GM12878 (cell line): ENCODE results near the gene ARL14EP. TPM values are rescaled to one million over a fixed set of nuclear protein-coding genes. Genes with fewer than 3 reads are reported as not detected.

Experiments
- ATAC-seq: fragments of 200-7000 bp; cut with Tn5 transposase; 3 replicates; pipeline ENCODE4 v1.9.1; 2020; ENCODE audit warnings: mild to moderate bottlenecking, moderate library complexity
- BruUV-seq: library from RNA; stranded (reverse); fragments of 400-500 nt; replicated peaks from 2 replicates; lab custom pipeline; 2021; lab: Mats Ljungman, UMichigan
- CTCF ChIA-PET: fragments of 300-600 bp; sonication (Branson Sonifier 250); formaldehyde crosslinking; extraction: SDS; loops from one replicate; lab custom pipeline; 2021; ENCODE audit warnings: inconsistent platforms; lab: Yijun Ruan, JAX
- POLR2A ChIA-PET: fragments of 350-600 bp; formaldehyde crosslinking; extraction: SDS; loops from one replicate; lab custom pipeline; 2021; ENCODE audit warnings: inconsistent platforms; lab: Charles Lee
- RAD21 ChIA-PET: fragments of 300-600 bp; sonication (Branson Sonifier 250); formaldehyde crosslinking; loops from one replicate; lab custom pipeline; 2023; ENCODE audit warnings: antibody characterized with exemption; ENCODE audit not compliant: unreplicated experiment; lab: Charles Lee
- SMC1A ChIA-PET: fragments of 300-600 bp; sonication (Branson Sonifier 250); formaldehyde crosslinking; loops from one replicate; lab custom pipeline; 2023; ENCODE audit not compliant: unreplicated experiment, uncharacterized antibody; lab: Charles Lee
- DNase-seq: peaks from one replicate; pipeline ENCODE4 v3.0.0-alpha.2; 2011; ENCODE audit warnings: low read depth, low spot score
- FAIRE-seq: peaks from 3 replicates; lab custom pipeline; 2011; peaks lifted over from hg19 to GRCh38; lab: Jason Lieb, UNC
- H2AFZ ChIP-seq: 2 replicates; pipeline ENCODE4 v1.6.0; 2011; ENCODE audit warnings: low read depth, low read length, control low read depth; ENCODE audit not compliant: control insufficient read depth
- H3K27ac ChIP-seq: 2 replicates; pipeline ENCODE4 v1.5.1; 2011; ENCODE audit warnings: control low read depth; ENCODE audit not compliant: control insufficient read depth, insufficient read depth
- H3K27me3 ChIP-seq, 2 experiments: replicated peaks in 1 of 2; 2 replicates each; pipeline versions ENCODE4 v1.6.0 to v1.6.1; 2011; ENCODE audit warnings: low read length in 1 of 2; ENCODE audit not compliant: control insufficient read depth in 2 of 2, insufficient read depth in 2 of 2
- H3K36me3 ChIP-seq, 2 experiments: 2 replicates each; pipeline ENCODE4 v1.5.1; 2011; ENCODE audit warnings: low read length in 1 of 2; ENCODE audit not compliant: control insufficient read depth in 2 of 2, insufficient read depth in 2 of 2
- H3K4me1 ChIP-seq: 2 replicates; pipeline ENCODE4 v1.6.1; 2011; ENCODE audit warnings: mild to moderate bottlenecking, low read length, moderate library complexity, mixed read lengths; ENCODE audit not compliant: control insufficient read depth, insufficient read depth
- H3K4me2 ChIP-seq: 2 replicates; pipeline ENCODE4 v1.6.0; 2011; ENCODE audit warnings: control low read depth; ENCODE audit not compliant: control insufficient read depth, insufficient read depth
- H3K4me3 ChIP-seq: fragments of 200-600 bp; sonication (generic); 2 replicates; pipeline ENCODE4 v1.5.1; 2016
- H3K79me2 ChIP-seq: 2 replicates; pipeline ENCODE4 v1.6.0; 2011; ENCODE audit warnings: low read length; ENCODE audit not compliant: control insufficient read depth, insufficient read depth
- H3K9ac ChIP-seq: 2 replicates; pipeline ENCODE4 v1.8.0; 2011; ENCODE audit warnings: low read length, control low read depth, mixed read lengths; ENCODE audit not compliant: control insufficient read depth, insufficient read depth
- H3K9me3 ChIP-seq: replicated peaks from 3 replicates; pipeline ENCODE4 v1.5.1; 2011; ENCODE audit warnings: mild to moderate bottlenecking, low read length; ENCODE audit not compliant: control insufficient read depth, insufficient read depth
- H4K20me1 ChIP-seq: 2 replicates; pipeline ENCODE4 v1.6.0; 2011; ENCODE audit not compliant: control insufficient read depth, insufficient read depth
- CBX5 ChIP-seq: sonication (generic); IDR thresholded peaks from 2 replicates; pipeline ENCODE4 v1.6.1; 2016; ENCODE audit warnings: low read depth, moderate library complexity, mild to moderate bottlenecking, inconsistent platforms
- EED ChIP-seq: sonication (generic); IDR thresholded peaks from 2 replicates; pipeline ENCODE4 v1.6.1; 2016; ENCODE audit warnings: antibody characterized with exemption, low read depth
- NBN ChIP-seq: fragments of 450-650 bp; IDR thresholded peaks from 2 replicates; pipeline ENCODE4 v1.6.1; 2016
- NFYA ChIP-seq: IDR thresholded peaks from 2 replicates; pipeline ENCODE4 v1.6.1; 2011; ENCODE audit warnings: low read depth, mild to moderate bottlenecking, low read length, improper control_type of control experiment, borderline replicate concordance
- TCF12 ChIP-seq: IDR thresholded peaks from 2 replicates; pipeline ENCODE4 v1.6.1; 2011; ENCODE audit warnings: low read depth, mild to moderate bottlenecking, low read length
- ZNF24 ChIP-seq: fragments of 450-650 bp; IDR thresholded peaks from 2 replicates; pipeline ENCODE4 v1.6.1; 2017; ENCODE audit warnings: antibody characterized with exemption, mild to moderate bottlenecking
- WGBS: methylation state at CpG from one replicate; pipeline ENCODE4 v1.1.6; 2016; ENCODE audit warnings: low lambda C conversion rate; ENCODE audit not compliant: insufficient replicate concordance, insufficient coverage; ENCODE audit errors: missing lambda C conversion rate; 5-methylcytosine and 5-hydroxymethylcytosine counted together
- in situ Hi-C: fragments of 300-500 bp; cut with MboI; formaldehyde crosslinking; loops from 9 replicates; pipeline ENCODE4 v1.14.3; 2018; ENCODE audit warnings: mixed read lengths
- intact Hi-C: fragments of 100-400 bp; cut with micrococcal nuclease; formaldehyde crosslinking; loops from one replicate; pipeline ENCODE4 v1.14.2; 2022; ENCODE audit not compliant: unreplicated experiment
- polyA plus RNA-seq, 11 experiments: library from polyadenylated mRNA; depleted of rRNA in 4 of 11; unstranded in 6 of 11; stranded (reverse) in 5 of 11; fragments of >200 nt; fragmentation: Nextera tagmentation in 4 of 11; fragmentation: Illumina TruSeq in 1 of 11; extraction: Ambion mirVana in 4 of 11; extraction: Trizol in 1 of 11; gene quantifications; 1 replicate in 1 of 11; 2 replicates in 10 of 11; pipeline versions ENCODE4 v1.2.1 to v1.2.3, GENCODE V29; 2011 to 2016; ENCODE audit warnings: inconsistent platforms in 2 of 11, missing spikeins in 2 of 11, low read depth in 1 of 11
- total RNA-seq, 4 experiments: library from RNA; depleted of rRNA in 3 of 4; stranded (reverse); fragments of >200 nt in 3 of 4; fragmentation: Illumina TruSeq in 1 of 4; extraction: Trizol in 1 of 4; gene quantifications; 2 replicates each; pipeline versions ENCODE4 v1.2.1 to v1.2.3, GENCODE V29; 2013 to 2021
- TF ChIP-seq, protein P1 (sequence below): IDR thresholded peaks from 2 replicates; pipeline ENCODE4 v1.6.1; 2011; ENCODE audit warnings: low read depth, mild to moderate bottlenecking, low read length, moderate library complexity, borderline replicate concordance; ENCODE audit errors: extremely low read depth

ARL14EP gene
- total and polyA plus RNA-seq, 10 of the 15 experiments (the other 5 are each of a cell fraction or from before 2014, with no cell fraction given): 18.1 to 59.8 (median 42.8) TPM

- no peaks in the 10 kb centered on the region for H4K20me1 ChIP-seq
- no peaks in the 10 kb centered on the region for H3K9me3 ChIP-seq
- no peak overlapping the region for H3K4me2 ChIP-seq
- CTCF ChIA-PET: no interaction called here
- BruUV-seq: no TSS peak
- no peak overlapping the region for H3K27ac ChIP-seq
- no peaks in the 10 kb centered on the region for H3K27me3 ChIP-seq
- H3K36me3 ChIP-seq: no peaks in the 10 kb centered on the region
- H3K4me3 ChIP-seq: no peak overlapping the region
- H3K79me2 ChIP-seq: no peaks in the 10 kb centered on the region
- ATAC-seq: no peak
- DNase-seq: no peak
- no peak overlapping the region for H2AFZ ChIP-seq
- H3K9ac ChIP-seq: no peak overlapping the region
- H3K4me1 ChIP-seq: no peaks in the 10 kb centered on the region
- POLR2A ChIA-PET: interaction anchor here (0.6 kb wide), 1 partner anchor 33 kb away, joined by 5 read pairs; no protein-coding TSS in a partner anchor
- intact Hi-C loops: no loop called here
- SMC1A ChIA-PET: interaction anchor here (1.1 kb wide), 1 partner anchor 21 kb away, joined by 3 read pairs; no protein-coding TSS in a partner anchor
- WGBS: 45% methylated on average over 2 of the region's 2 CpGs
- no peak for TF ChIP-seq CBX5
- no peak for TF ChIP-seq EED
- no peak for TF ChIP-seq TCF12
- TF ChIP-seq, protein P1, sequence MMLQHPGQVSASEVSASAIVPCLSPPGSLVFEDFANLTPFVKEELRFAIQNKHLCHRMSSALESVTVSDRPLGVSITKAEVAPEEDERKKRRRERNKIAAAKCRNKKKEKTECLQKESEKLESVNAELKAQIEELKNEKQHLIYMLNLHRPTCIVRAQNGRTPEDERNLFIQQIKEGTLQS: no peak
- no peak for TF ChIP-seq NFYA
- TF ChIP-seq ZNF24: no peak
- TF ChIP-seq NBN: no peak
- TF ChIP-seq, all 136 proteins: peak for 0
- RAD21 ChIA-PET: interaction anchor here (0.9 kb wide), 1 partner anchor 37 kb away, joined by 3 read pairs; no protein-coding TSS in a partner anchor
- no peak for FAIRE-seq
- in situ Hi-C loops: no loop called here
Observed at GRCh38 chr11:30381879-30382278, 59.0 kb downstream of the ARL14EP start.

Other genes with a start within 250 kb of the ARL14EP start
- not detected in 2 replicates for gene FSHB, start 92.1 kb upstream of the ARL14EP start, total RNA-seq (2014; rRNA removed)
- gene FSHB, start 92.1 kb upstream of the ARL14EP start, total RNA-seq (2014; rRNA removed; fragmentation: Illumina TruSeq; extraction: Trizol): not detected in 2 replicates
- gene FSHB, start 92.1 kb upstream of the ARL14EP start, total RNA-seq (2021): not detected in 2 replicates
- not detected in 2 replicates for gene FSHB, start 92.1 kb upstream of the ARL14EP start, polyA plus RNA-seq (2011; rRNA removed)
- not detected in 2 replicates for gene FSHB, start 92.1 kb upstream of the ARL14EP start, polyA plus RNA-seq (2014; fragmentation: Illumina TruSeq; extraction: Trizol)
- gene FSHB, start 92.1 kb upstream of the ARL14EP start, polyA plus RNA-seq (2014; fragmentation: Nextera tagmentation; extraction: Ambion mirVana): not detected
- gene FSHB, start 92.1 kb upstream of the ARL14EP start, polyA plus RNA-seq (2014; rRNA removed): not detected in 2 replicates
- not detected for gene FSHB, start 92.1 kb upstream of the ARL14EP start, polyA plus RNA-seq (2016; fragmentation: Nextera tagmentation; extraction: Ambion mirVana)